Nucleus accumbens (tissue), 56 donors: Measurements from ENCODE around the gene TRNP1.

Experiments used
- DNase-seq, 56 donors: peaks; one replicate each; lab custom pipeline; 2025; lab: John Stamatoyannopoulos, UW

The TRNP1 gene

DNA sequence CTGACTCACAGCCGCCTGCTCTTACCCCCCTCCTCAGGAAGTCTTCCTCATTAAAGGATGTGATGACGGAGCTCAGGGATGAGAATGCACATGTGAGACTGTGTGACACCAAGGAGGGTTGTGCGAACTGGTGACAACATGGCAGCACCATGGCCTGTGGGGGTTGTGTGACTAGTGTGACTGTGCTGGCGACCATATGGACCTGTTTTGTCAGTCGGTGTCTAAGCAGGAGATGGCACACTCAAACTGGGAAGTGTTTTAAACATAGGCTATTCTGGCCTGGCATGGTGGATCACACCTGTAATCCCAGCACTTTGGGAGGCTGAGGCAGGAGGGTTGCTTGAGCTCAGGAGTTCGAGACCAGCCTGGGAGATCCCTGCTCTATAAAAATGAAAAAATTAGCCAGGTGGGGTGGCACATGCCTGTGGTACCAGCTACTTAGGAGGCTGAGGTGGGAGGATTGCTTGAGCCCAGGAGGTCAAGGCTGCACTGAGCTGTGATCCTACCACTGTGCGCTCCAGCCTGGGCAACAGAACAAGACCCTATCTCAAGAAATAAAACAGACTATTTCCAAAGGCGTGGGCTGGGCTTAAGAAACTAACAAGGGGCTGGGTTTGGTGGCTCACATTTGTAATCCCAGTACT, 7.4 kb downstream of the TRNP1 start:
- no peak for DNase-seq

GRCh38 chr1:27001570-27002360, 8.3 kb downstream of the TRNP1 start:
- peak in 36 of 56 donors; percentile 7 to 70 (median 30) for DNase-seq

DNA sequence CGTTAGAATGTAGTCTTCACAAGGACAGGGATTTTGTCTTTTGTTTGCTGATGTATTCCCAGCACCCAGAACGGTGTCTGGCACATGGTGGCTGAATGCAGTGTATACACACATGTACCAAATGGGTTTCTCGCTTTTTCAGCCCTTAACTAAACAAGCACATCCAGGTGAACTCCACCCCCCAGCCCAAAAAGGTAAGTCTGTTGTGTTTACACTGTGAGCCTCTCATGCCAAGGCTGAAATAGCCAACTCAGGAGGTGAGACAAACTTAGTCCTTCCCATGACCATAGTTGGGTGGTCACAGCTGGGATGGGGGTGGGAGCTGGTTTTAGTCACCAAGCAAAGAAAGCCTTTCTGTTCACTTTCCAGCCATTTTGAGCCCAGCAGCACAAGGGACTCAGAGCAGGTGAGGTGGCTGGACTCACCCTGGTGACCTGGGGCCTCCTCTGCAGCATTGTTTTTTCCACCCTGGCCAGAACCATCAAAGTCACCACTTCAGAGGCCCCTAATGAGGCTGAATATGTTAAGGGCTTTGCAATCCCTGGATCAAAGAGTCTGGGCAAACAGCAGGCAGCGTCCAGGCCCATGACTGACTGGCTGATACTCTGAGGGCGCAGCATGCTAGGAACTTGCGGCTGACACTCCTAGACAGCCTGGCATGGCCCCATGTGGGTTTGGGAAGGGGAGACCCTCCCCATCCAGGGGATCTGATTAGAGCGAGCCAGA, 10.4 kb downstream of the TRNP1 start:
- DNase-seq, result no peak

- DNase-seq, result peak in 1 of 56 donors; percentile 13
Measured at GRCh38 chr1:27004471-27005165, 11.1 kb downstream of the TRNP1 start.

GRCh38 chr1:27005166-27005530, 11.7 kb downstream of the TRNP1 start:
- no peak for DNase-seq

GRCh38 chr1:27005648-27006496, 12.4 kb downstream of the TRNP1 start:
- no peak for DNase-seq

DNA sequence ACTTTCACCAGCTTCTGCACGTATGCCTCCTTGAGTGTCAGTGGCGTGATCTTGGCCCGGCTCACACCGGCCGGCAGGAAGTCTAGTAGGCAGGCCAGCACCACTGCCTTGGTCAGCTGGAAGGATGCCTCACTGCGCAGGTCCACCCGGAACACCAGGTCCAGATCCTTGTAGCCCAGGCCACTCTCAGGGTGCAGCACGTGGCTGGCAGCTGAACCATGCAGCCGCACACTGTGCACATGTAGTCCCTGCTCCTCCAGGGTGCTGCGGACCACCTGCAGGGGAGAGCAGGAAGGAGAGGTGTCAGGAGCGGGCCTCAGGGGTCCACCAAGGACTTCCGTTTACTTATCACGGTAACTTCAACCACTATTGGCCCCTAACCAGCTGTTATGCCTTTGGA, 13.2 kb downstream of the TRNP1 start:
- DNase-seq, result no peak

GRCh38 chr1:27007909-27008582, 14.6 kb downstream of the TRNP1 start:
- DNase-seq, result no peak

GRCh38 chr1:27009601-27010197, 16.2 kb downstream of the TRNP1 start:
- DNase-seq, result no peak

- no peak for DNase-seq
Measured at GRCh38 chr1:27010226-27010994, 16.9 kb downstream of the TRNP1 start.

GRCh38 chr1:27011058-27011764, 17.7 kb downstream of the TRNP1 start:
- DNase-seq, result peak in 11 of 56 donors; percentile 6 to 37 (median 19)

DNA sequence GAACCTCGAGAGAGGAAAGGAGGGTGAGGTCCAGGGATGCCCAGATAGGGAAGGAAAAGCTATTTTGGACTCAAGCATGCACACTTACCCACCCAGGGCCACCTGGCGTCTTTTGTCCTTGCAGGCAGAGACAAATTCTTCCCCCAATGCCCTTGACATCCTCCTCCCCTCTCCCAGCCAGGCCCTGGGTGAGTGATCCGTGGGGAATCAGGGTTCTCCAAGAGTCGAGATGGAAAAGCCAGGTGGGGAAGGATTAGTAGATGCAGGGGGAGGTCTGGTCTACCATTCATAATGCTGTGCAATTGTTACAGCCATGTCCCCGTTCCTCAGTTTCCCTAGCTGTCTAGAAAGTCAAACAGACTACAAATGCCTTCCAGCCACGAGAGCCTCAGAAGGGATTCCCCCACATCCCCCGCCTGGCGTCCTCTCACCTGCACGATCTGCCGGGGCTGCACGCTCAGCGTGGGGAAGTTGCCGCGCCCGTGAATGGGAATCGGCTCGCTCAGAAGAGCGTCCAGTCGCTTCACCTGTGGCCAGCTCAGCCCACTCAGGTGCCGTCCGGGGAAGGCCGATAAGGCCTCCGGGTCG, 18.6 kb downstream of the TRNP1 start:
- DNase-seq, result no peak

- DNase-seq, result no peak
Measured at GRCh38 chr1:27015260-27015659, 21.8 kb downstream of the TRNP1 start.

GRCh38 chr1:27016376-27016775, 22.9 kb downstream of the TRNP1 start:
- no peak for DNase-seq

GRCh38 chr1:27017207-27017606, 23.7 kb downstream of the TRNP1 start:
- DNase-seq, result no peak

DNA sequence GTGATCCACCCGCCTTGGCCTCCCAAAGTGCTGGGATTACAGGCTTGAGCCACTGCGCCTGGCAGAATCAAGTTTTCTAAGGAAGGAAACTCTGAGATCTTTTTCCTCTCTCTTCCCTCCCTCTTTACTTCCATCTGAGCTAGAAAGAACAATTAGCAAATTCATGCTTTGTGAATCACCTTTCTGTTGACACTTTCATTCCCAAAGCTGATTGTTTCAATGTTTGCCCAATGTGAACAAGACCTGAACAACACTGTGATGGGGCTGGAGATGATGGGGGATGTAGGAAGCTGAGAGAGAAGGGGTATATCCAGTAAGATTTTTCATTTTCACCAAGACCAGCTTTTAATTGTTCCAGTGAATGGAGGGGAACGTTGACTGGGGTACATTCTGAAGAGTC, 24.8 kb downstream of the TRNP1 start:
- no peak for DNase-seq

GRCh38 chr1:27021354-27022031, 28.0 kb downstream of the TRNP1 start:
- DNase-seq, result no peak
